Stimulated activated CD4-positive, alpha-beta T cell treated with anti-CD3 and anti-CD28 coated beads, Interleukin-1b, Interleukin-23, amount 100 ng/mL, for 1 hour (primary cell): Measurements from ENCODE around the gene SYPL2.
A peak's percentile ranks its signal among the peaks of the same experiment; 100 is the strongest.
"Not testable (repeated sequence)": the region's sequence is repeated elsewhere in the genome, so short reads cannot be mapped to it uniquely, and the experiment has no call there.

Experiments
- DNase-seq, 2 donors: peaks; one replicate each; pipeline ENCODE4 v3.0.0-alpha.2; 2020; ENCODE audit warnings: low read depth in 2 of 2

The SYPL2 gene

GRCh38 chr1:109466452-109467300 is at the start of gene SYPL2:
Gene SYPL2, plus strand, starts transcription at chr1:109466546. Its CDS starts 298 bp downstream, at chr1:109466844.
- DNase-seq: no peak

- DNase-seq: no peak
These were observed 42.8 kb upstream of the SYPL2 start for GRCh38 chr1:109423498-109423897.

- peak in 1 of 2 donors; percentile 14 for DNase-seq
These were observed 40.7 kb upstream of the SYPL2 start for GRCh38 chr1:109425391-109426280.

- peak; percentile 80 to 90 for DNase-seq
These were observed 39.8 kb upstream of the SYPL2 start, which contains the start of gene PSMA5 for GRCh38 chr1:109426281-109427170. Gene PSMA5, minus strand, starts transcription at chr1:109426448. Its CDS starts 118 bp downstream, at chr1:109426330.

GRCh38 chr1:109427171-109427467 is 39.2 kb upstream of the SYPL2 start:
- no peak for DNase-seq

GRCh38 chr1:109432336-109432735 is 34.0 kb upstream of the SYPL2 start:
- no peak for DNase-seq

GRCh38 chr1:109433322-109433721 is 33.0 kb upstream of the SYPL2 start:
- no peak for DNase-seq

- no peak for DNase-seq
These were observed 31.9 kb upstream of the SYPL2 start for GRCh38 chr1:109434484-109434883.

- DNase-seq: no peak
These were observed 27.5 kb upstream of the SYPL2 start for GRCh38 chr1:109438798-109439297.

DNA sequence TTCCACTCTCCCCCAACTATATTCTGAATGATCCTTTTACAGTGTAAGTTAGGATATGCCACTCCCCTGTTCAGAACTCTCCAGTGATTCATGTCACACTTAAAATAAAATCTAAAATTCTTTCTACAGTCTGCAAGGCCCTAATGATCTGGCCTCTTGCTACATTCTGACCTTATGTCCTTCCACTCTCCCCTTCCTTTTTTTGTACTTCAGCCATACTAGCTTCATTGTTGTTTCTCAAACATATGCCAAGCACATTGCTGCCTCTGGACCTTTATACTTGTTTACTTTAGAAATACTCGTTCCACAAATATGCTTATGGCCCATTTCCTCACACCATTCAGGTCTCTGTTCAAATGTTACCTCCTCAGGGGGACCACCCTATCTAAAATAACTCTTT is 25.3 kb upstream of the SYPL2 start:
- no peak for DNase-seq

GRCh38 chr1:109443476-109443875 is 22.9 kb upstream of the SYPL2 start:
- DNase-seq: no peak

- no peak for DNase-seq
These were observed 22.0 kb upstream of the SYPL2 start for GRCh38 chr1:109444346-109444745.

GRCh38 chr1:109445949-109446695 is 20.2 kb upstream of the SYPL2 start:
- not testable (repeated sequence) for DNase-seq

DNA sequence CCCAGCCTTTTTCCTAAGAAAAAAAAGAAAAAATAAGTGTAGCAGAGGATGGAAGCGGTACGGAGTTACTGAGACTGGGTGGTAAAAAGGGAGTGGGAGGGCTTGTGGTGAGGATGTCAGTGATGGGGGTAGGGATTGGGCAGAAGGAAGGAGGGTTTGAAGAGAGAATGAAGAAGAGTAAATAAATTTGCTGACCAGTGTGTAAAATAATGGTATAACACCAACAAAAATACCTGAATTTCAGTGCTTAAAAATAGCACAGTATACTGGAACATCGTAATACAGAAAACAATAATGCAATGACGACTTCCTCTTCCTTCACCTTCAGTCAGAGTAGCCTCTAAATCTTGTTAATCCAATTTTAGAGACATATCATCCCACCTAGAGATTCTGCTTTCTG is 18.8 kb upstream of the SYPL2 start:
- DNase-seq: no peak

DNA sequence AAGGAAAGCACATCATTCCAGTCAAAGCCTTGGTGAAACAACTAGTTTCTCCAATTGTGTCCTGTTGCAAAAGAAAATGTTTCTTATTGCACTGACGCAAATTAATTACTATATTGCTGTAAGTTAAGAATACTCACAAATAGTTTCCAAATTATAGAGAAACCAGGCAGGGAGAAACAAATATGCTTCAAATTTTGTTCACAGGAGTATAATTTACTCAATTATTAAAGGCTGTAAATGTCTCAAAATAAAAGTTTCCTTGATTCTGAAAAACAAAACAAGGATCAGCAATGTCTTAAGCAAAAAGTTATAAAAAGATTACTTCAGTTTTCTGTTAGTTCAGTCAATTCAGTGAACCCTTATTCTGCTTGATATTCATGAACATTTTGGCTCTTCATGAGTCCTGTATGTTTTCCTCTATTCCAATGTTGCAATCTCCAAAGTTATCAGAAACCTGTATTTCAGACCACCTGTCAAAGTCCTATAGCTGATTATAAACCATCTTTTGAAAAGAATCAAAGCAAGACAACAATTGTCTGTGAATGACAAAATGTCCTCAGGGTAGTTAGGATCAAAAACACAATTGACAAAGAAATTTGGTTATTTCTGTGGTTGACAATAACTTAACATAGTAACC is 11.7 kb upstream of the SYPL2 start:
- DNase-seq: no peak

DNA sequence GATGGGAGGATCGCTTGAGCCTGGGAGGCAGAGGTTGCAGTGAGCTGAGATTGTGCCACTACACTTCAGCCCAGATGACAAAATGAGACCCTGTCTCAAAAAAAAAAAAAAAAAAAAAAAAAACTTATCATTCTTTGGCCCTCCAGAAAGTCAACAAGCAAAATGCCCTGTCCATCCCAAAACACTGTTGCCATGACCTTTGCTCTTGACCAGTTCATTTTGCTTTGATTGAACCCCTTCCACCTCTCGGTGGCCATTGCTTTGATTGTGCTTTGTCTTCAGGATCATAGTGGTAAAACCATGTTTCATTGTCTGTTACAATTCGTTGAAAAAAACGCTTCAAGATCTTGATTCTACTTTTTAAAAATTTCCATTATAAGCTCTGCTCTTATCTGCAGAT is 8.5 kb upstream of the SYPL2 start:
- no peak for DNase-seq

DNA sequence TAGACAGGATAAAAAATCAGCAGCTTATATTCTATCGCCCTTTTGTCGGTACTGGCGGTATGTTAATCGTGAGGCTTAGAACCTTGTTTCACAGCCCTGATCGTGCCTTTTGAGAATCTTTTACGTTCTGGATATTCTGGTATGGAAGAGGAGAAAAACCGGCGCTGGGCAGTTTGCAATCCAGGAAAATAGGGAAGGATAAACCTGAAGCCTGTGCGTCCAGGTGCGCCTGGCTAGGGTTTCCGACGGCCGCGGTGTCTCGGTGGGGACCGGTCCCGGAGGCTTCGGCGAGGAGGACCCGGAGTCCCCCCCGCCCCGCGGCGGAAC is 258 bp upstream of the SYPL2 start:
- no peak for DNase-seq

DNA sequence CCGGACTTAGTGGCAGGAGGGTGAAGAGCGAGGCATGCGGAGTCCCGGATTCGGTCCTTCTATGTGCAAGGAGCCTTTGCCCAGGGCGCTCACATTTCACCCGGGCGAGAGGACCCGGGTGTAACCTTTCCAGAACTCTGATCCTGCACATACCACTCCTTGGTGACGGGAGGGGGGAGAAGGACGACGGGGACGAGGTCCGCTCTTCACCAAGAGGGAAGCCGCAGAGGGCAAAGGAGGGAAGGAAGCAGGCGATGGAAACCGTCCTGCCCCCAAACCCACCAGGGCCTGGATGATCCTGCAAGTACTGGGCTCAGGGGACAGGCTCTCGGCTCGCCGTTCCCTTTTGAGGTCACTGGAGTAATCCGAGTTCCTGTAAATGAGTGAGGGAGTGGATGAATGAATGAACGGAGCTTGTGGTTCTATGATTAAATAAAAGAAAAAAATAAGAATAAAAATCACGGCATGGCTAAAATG is 993 bp downstream of the SYPL2 start:
- DNase-seq: no peak

DNA sequence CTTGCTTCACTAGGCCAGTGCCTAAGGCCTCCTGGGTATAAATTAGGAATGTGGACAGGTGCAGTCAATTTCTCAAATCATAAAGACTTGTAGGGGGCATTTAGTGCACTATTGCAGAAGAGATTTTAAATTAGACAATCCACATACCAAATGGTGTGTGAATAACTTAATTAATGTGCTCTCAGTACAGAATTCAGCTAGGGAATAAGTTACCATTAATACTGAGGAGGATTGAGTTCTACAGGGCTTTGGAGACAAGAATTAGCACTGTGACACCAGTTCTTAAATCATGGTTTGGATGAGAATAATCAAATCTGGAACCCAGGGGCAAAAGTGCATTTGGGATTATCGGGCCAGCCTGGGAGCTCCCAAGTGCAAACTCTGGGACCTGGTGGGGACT is 1.7 kb downstream of the SYPL2 start:
- no peak for DNase-seq

GRCh38 chr1:109468903-109469302 is 2.6 kb downstream of the SYPL2 start:
- no peak for DNase-seq
